Spleen (tissue), 11 donors: ENCODE measurements around the gene NSF. TPM values are rescaled to one million over a fixed set of nuclear protein-coding genes. Genes with fewer than 3 reads are reported as not detected.

Experiments used
- DNase-seq: peaks from one replicate; pipeline ENCODE4 v3.0.0-alpha.2; 2020
- H3K27ac ChIP-seq, 8 donors: fragments of 200-600 bp; sonication (generic) in 7 of 8; 1 replicate in 4 of 8; 2 replicates in 4 of 8; pipeline versions ENCODE4 v1.5.0 to v1.8.0; 2016 to 2021; ENCODE audit warnings: inconsistent platforms in 4 of 8, mild to moderate bottlenecking in 4 of 8, moderate library complexity in 1 of 8
- H3K27me3 ChIP-seq, 7 donors: fragments of 200-600 bp; sonication (generic) in 6 of 7; replicated peaks in 1 of 7; 1 replicate in 4 of 7; 2 replicates in 3 of 7; pipeline versions ENCODE4 v1.5.0 to v1.8.0; 2016 to 2021; ENCODE audit warnings: inconsistent platforms in 3 of 7, mild to moderate bottlenecking in 1 of 7
- H3K36me3 ChIP-seq, 6 donors: fragments of 200-600 bp; sonication (generic) in 5 of 6; 1 replicate in 4 of 6; 2 replicates in 2 of 6; pipeline versions ENCODE4 v1.5.0 to v1.8.0; 2016 to 2021; ENCODE audit warnings: inconsistent platforms in 2 of 6
- H3K4me1 ChIP-seq, 6 donors: fragments of 200-600 bp; sonication (generic) in 5 of 6; 1 replicate in 3 of 6; 2 replicates in 3 of 6; pipeline versions ENCODE4 v1.5.0 to v1.8.0; 2016 to 2021; ENCODE audit warnings: inconsistent platforms in 3 of 6
- H3K4me3 ChIP-seq, 8 donors: fragments of 200-600 bp; sonication (generic) in 7 of 8; 1 replicate in 4 of 8; 2 replicates in 4 of 8; pipeline versions ENCODE4 v1.5.0 to v1.8.0; 2016 to 2021; ENCODE audit warnings: inconsistent platforms in 4 of 8, mild to moderate bottlenecking in 4 of 8, moderate library complexity in 2 of 8
- H3K9me3 ChIP-seq, 8 donors: fragments of 200-600 bp; sonication (generic) in 7 of 8; 1 replicate in 4 of 8; 2 replicates in 4 of 8; pipeline versions ENCODE4 v1.5.0 to v1.8.0; 2016 to 2021; ENCODE audit warnings: inconsistent platforms in 4 of 8
- CTCF ChIP-seq, 11 experiments: fragments of 200-600 bp in 7 of 11; fragments of 450-650 bp in 4 of 11; sonication (generic) in 4 of 11; IDR thresholded peaks in 8 of 11; conservative IDR thresholded peaks in 3 of 11; 1 replicate in 7 of 11; 2 replicates in 4 of 11; pipeline versions ENCODE4 v1.4.0 to v1.8.0; 2016 to 2021; ENCODE audit warnings: antibody characterized with exemption in 11 of 11, inconsistent platforms in 4 of 11, mild to moderate bottlenecking in 1 of 11
- POLR2A ChIP-seq, 3 donors: fragments of 450-650 bp; IDR thresholded peaks; one replicate each; pipeline ENCODE4 v1.5.1; 2017; ENCODE audit warnings: antibody characterized with exemption in 3 of 3, mild to moderate bottlenecking in 1 of 3
- POLR2AphosphoS5 ChIP-seq, 3 donors: sonication (generic); formaldehyde crosslinking; IDR thresholded peaks; one replicate each; pipeline ENCODE4 v1.5.1; 2017; ENCODE audit warnings: antibody characterized with exemption in 3 of 3
- WGBS, 5 donors: extraction: QIAGEN DNeasy Blood & Tissue Kit in 3 of 5; methylation state at CpG; one replicate each; pipeline versions ENCODE4 v1.1.5 to v1.1.7; 2013 to 2018; 5-methylcytosine and 5-hydroxymethylcytosine counted together
- intact Hi-C: fragments of 100-400 bp; cut with DNase I; formaldehyde crosslinking; loops from one replicate; pipeline ENCODE4 v1.15.0; 2023; ENCODE audit warnings: low total_unique reads
- polyA plus RNA-seq, 3 donors: library from polyadenylated mRNA; stranded (reverse); fragments of 200-250 nt; gene quantifications; one replicate each; pipeline ENCODE4 v1.2.1, GENCODE V29; 2013
- total RNA-seq, 7 donors: library from RNA; depleted of rRNA in 3 of 7; stranded (reverse); fragments of >200 nt in 3 of 7; fragmentation: NEBNext Ultra II Directional in 4 of 7; extraction: Animal tissue kit (Norgen Biotek cat#: 25700) in 4 of 7; gene quantifications; one replicate each; pipeline versions ENCODE4 v1.1.0 to v1.2.1, GENCODE V29; 2016 to 2021
- donor health status: healthy with polysubstance abuse.
- donor health status: DM: no; HTN: no; CAD: no; lungs with moderate emphysema.
- donor health status: DM: no; HTN: no; CAD: no.
- donor health status: Bipolar disorder and iron deficiency.
- donor health status: healthy.
- donor health status: DM: no; HTN: no; CAD: no.
- donor health status: DM: yes; HTN: yes; CAD: no.

Gene NSF
- total and polyA plus RNA-seq, 10 donors: 8.7 to 57.6 (median 42.4) TPM

- intact Hi-C loops: no loop called here
- DNase-seq: peak; percentile 81
- Histone ChIP-seq H3K36me3 (peaks cover 0 to 66% (median 10%) of the 10 kb centered on the region in 6 donors), H3K27me3 (no peaks in the 10 kb centered on the region), H3K9me3 (no peaks in the 10 kb centered on the region), H3K4me3 (no peak overlapping the region), H3K27ac (peak overlapping the region in 4 of 8 donors; percentile 32 to 71 (median 42)), H3K4me1 (peaks cover 0 to 28% (median 16%) of the 10 kb centered on the region in 6 donors)
- no peak for TF ChIP-seq POLR2A (IDR thresholded peaks at IDR 0.05)
- peak in 2 of 3 donors; percentile 44 to 80 for TF ChIP-seq POLR2AphosphoS5 (IDR thresholded peaks at IDR 0.05)
These were observed 145.6 kb downstream of the NSF start for GRCh38 chr17:46736100-46736499.

- intact Hi-C loops: no loop called here
- no peak for DNase-seq
- no peaks in the 10 kb centered on the region for H3K27me3 ChIP-seq
- H3K4me1 ChIP-seq: peaks cover 0 to 28% (median 16%) of the 10 kb centered on the region in 6 donors
- no peaks in the 10 kb centered on the region for H3K9me3 ChIP-seq
- TF ChIP-seq POLR2AphosphoS5 (IDR thresholded peaks at IDR 0.05): peak in 1 of 3 donors; percentile 48
- TF ChIP-seq CTCF (IDR thresholded peaks at IDR 0.05 in 8 of 11, conservative IDR thresholded peaks at IDR 0.05 in 3 of 11): no peak
- TF ChIP-seq POLR2A (IDR thresholded peaks at IDR 0.05): no peak
- peaks cover 0 to 64% (median 10%) of the 10 kb centered on the region in 6 donors for H3K36me3 ChIP-seq
- H3K27ac ChIP-seq: peak overlapping the region in 4 of 8 donors; percentile 37 to 71 (median 53)
- WGBS, 5 donors: 62 to 72% (median 70%) methylated on average over 4 of the region's 4 CpGs
- H3K4me3 ChIP-seq: no peak overlapping the region
These were observed 146.9 kb downstream of the NSF start for GRCh38 chr17:46737326-46737725.

- no peak for DNase-seq
- Histone ChIP-seq H3K9me3 (no peaks in the 10 kb centered on the region), H3K27ac (no peak overlapping the region), H3K36me3 (peaks cover 0 to 64% (median 8%) of the 10 kb centered on the region in 6 donors), H3K27me3 (no peaks in the 10 kb centered on the region), H3K4me1 (peaks cover 0 to 28% (median 16%) of the 10 kb centered on the region in 6 donors), H3K4me3 (no peak overlapping the region)
- no peak for TF ChIP-seq POLR2AphosphoS5 (IDR thresholded peaks at IDR 0.05)
- TF ChIP-seq POLR2A (IDR thresholded peaks at IDR 0.05): no peak
- TF ChIP-seq CTCF (IDR thresholded peaks at IDR 0.05 in 8 of 11, conservative IDR thresholded peaks at IDR 0.05 in 3 of 11): no peak
- 95 to 99% (median 97%) methylated on average over 4 of the region's 4 CpGs for WGBS, 5 donors
- intact Hi-C loops: no loop called here
These were observed 148.1 kb downstream of the NSF start for GRCh38 chr17:46738544-46738943.

GRCh38 chr17:46739982-46740381 lies 149.5 kb downstream of the NSF start:
- Histone ChIP-seq H3K27ac (no peak overlapping the region), H3K4me1 (peaks cover 0 to 28% (median 16%) of the 10 kb centered on the region in 6 donors), H3K4me3 (no peak overlapping the region), H3K36me3 (peaks cover 0 to 62% (median 8%) of the 10 kb centered on the region in 6 donors), H3K9me3 (no peaks in the 10 kb centered on the region), H3K27me3 (no peaks in the 10 kb centered on the region)
- DNase-seq: no peak
- TF ChIP-seq POLR2AphosphoS5 (IDR thresholded peaks at IDR 0.05) (no peak), POLR2A (IDR thresholded peaks at IDR 0.05) (no peak), CTCF (IDR thresholded peaks at IDR 0.05 in 8 of 11, conservative IDR thresholded peaks at IDR 0.05 in 3 of 11) (no peak)
- intact Hi-C loops: no loop called here
